Stimulated activated CD4-positive, alpha-beta T cell treated with anti-CD3 and anti-CD28 coated beads, Interleukin-15, amount 100 ng/mL, for 24 hours (primary cell): ENCODE results near the gene CIAO2B.
A peak's percentile ranks its signal among the peaks of the same experiment; 100 is the strongest.
"Not testable (repeated sequence)": the region's sequence is repeated elsewhere in the genome, so short reads cannot be mapped to it uniquely, and the experiment has no call there.

Experiments used
- DNase-seq: peaks from one replicate; pipeline ENCODE4 v3.0.0-alpha.2; 2020

The CIAO2B gene

DNA sequence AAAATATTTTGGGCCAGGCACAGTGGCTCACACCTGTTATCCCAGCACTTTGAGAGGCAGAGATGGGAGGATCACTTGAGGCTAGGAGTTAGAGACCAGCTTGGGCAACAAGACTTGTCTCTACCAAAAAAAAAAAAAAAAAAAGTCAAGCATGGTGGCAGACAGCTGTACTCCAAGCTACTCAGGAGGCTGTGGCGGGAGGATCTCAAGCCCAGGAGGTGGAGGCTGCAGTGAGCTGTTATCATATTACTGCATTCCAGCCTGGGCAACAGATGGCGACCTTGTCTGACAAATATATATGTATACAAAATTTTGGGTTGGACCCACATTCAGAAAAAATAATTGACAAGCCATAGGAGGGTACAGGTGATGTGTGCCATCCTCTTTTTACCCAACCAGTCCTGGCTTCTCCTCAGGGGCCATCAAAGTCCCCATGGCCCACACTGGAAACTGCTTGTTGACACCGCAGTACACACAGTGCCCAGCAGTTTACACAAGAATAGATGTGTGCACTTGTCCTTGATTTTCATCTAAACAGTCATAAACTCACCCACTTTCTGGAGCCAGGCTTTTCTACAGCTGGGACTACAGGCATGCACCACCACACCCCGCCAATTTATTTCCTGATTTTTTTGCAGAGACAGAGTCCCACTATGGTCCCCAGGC, 2.8 kb upstream of the CIAO2B start:
- no peak for DNase-seq

DNA sequence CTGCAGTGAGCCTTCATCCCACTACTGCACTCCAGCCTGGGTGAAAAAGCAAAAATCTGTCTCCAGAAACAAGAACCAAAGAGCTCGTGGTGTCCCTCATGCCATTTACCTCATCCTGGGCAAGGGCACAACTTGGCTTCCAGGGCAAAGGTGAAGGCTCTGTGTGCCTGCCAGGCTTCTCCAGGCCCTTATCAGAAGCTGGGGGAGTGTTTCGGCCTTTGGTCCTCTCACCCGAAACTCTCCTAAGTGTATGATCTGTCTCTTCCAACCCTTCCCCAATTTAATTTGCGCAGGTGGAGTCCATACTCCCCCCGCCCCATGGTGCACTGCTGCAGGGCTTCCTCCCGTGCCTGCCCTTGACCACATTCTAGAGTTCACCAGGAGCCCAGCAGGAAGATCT, 2.3 kb upstream of the CIAO2B start:
- no peak for DNase-seq

DNA sequence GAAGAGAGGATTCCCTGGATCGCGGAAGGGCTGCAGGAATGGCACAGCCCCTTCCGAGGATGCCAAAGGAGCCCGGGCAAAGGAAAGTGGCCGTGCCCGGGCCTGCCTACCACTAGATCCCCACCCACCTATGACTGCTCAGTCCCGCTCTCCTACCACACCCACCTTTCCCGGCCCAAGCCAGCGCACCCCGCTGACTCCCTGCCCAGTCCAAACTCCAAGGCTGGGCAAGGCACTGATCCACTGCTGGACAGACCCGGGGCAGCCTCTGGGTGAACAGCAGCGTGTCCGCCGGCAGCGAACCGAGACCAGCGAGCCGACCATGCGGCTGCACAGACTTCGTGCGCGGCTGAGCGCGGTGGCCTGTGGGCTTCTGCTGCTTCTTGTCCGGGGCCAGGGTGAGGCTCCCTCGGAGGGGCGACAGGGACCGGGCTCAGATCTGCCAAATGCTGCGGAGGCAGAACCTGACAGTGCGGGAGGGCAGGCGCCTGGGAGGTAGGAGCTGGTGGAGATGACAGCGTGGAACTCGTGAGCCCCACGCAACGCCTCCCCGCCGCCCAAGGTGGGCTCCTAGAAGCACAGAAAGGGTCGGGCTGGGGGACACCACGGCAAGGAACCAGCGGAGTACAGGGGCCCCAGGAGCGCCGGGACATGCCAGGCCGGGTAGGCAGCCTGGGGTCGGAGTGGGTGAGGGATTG, 1.3 kb upstream of the CIAO2B start, which contains the start of gene CES2:
Gene CES2 (plus strand): TSS at position 203 of the 698 bp plus-strand sequence. CDS start 120 bp downstream, at position 323.
- DNase-seq = no peak

DNA sequence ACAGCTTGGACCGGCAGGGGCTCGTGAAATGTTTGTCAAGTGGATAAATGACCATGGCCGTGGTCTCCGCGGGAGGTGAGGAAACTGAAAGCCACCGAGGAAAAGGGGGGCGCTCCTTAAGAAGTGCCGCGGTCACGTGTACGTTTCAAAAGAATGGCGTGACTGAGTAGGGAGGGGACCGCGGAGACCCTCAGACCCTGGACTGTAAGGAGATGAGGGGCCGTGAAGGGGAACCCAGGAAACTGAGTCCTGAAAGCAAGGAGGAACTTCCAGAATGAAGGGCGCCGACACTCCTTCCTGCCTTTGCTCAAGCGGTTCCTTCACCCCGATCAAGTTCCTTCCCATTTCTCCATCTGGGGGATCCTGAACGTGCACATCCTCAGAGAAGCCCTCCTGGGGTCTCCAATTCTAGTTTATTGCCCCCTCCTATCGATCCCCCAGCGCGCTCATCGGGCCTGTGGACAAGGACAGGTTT, 674 bp upstream of the CIAO2B start:
- not testable (repeated sequence) for DNase-seq

DNA sequence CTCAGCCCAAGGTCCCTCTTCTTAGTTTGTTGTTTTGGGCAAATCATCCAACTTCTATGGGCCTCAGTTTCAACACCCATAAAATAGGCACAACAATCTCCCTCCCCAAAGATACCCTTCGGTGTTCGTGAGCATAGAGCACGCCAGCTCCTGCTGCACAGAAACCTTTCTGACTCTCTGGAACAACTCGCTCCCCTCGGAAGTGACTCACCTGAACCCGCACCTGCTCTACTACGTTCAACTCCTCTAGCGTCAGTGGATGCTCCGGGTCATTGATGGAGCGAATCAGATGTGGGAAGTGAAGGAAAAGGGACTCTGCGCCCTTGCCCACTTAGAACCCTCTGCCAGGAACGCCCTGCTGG, 445 bp downstream of the CIAO2B start:
- peak; percentile 68 for DNase-seq

DNA sequence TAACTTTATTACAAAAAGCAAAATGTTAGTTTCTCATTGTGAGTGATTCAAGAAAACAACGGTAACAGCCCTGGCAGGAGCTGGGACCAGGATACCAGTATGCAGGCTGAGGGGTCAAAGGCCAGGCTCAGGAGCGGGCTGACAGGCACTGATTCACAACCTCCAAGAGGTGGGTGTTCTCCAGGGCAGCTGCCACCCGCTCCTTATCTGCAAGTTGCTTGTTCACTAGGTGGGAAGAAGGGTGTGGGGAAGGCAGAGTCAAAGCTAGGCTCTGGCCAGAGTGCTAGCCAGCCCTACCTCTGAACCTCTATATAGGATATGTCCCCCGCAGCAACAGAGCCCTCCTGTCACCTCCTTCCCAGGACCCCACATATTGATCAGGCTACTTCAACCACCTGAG, 2.1 kb downstream of the CIAO2B start:
- no peak for DNase-seq

DNA sequence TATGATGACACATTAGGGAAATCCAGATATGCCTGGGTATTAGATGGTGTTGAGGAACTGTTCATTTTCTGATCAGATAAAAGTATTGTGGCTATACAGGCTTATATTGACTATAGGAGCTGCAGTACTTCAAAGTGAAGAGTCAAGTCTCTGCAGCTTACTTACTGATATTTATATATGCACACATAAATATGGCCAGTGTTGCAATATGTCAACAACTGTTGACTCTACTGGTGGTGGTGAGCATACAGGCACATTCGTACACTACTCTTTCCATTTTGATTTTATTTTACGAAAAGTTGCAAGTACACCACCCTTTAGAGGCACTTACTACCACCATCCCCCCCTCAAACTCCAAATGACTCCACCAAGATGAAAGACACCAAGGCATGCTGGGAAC, 2.5 kb downstream of the CIAO2B start:
- no peak for DNase-seq

DNA sequence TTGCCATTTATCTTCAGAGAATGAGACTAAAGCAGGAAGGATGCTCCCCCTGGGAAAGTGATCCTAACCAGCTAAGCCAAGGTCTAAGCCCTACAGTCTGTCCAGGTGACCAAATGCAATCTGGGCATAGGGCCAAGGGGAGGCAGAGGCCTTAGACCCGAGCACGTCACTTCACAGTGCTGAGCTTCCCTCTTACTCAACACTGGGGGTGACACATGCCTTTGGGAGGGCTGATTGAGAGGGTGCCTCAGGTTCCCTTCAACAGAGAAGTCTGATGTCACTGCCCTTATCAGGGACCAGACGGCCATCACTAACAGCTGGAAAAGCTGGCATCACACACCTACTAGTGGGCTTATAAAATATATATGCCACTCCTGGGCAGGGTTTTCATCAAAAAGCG, 4.0 kb downstream of the CIAO2B start:
- no peak for DNase-seq

DNA sequence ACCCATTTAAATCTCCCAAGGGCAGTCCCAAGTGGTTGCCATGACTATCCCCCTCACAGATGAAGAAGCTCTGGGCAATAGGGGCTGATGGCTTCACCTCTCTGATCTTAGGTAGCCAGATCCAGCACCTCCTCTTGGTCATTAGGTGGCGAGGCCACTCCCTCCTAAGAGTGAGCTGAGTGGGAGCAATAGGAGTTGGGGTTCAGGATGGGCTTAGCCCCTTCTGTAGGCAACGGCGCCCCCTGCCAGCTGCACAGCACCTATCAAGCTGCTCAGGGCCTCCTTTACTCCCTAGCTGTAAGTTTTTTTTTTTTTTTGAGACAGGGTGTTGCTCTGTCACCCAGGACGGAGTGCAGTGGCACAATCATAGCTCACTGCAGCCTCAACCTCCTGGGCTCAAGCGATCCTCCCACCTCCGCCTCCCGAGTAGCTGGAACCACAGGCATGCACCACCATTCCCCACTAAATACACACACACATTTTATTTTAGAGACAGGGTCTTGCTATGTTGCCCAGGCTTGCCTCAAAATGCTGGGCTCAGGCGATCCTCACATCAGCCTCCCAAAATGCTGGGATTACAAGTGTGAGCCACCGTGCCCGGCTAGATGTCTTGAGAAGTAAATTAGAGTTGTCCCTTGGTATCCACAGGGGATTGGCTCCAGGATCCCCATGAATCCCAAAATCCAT, 5.4 kb downstream of the CIAO2B start:
- DNase-seq = peak; percentile 63

DNA sequence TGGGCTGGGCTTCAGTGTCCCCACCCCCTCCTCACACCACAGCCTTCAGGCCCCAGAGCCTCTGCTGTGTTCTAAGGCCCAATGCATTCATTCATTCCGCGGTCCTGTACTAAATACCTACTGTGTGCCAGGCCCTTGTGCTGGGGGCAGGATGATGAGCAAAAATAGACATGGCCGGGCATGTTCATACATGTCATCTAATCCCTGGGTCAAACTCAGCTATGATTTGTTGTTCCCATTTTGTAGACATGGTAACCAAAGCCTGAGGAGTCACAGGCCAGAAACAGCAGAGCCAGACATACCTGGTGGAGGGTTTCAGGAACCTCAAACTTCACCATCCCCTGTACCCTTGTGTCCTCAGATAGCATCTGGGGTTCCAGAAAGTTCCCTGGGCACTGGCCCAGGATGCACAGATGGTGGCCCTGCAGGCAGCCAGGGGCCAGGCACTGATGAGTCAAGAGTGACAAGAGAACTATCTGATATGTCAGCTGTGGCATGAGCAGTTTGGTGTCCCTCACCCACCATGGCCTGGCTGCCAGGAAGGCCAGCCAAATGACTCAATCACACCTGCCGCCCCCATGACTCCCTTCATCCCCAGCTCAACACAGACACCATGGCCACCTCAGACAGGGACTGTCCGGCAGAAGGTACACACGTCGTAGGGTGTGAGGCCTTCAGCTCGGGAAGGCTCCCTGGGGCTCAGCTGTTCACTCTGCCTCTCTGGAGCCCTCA, 6.1 kb downstream of the CIAO2B start:
- no peak for DNase-seq

DNA sequence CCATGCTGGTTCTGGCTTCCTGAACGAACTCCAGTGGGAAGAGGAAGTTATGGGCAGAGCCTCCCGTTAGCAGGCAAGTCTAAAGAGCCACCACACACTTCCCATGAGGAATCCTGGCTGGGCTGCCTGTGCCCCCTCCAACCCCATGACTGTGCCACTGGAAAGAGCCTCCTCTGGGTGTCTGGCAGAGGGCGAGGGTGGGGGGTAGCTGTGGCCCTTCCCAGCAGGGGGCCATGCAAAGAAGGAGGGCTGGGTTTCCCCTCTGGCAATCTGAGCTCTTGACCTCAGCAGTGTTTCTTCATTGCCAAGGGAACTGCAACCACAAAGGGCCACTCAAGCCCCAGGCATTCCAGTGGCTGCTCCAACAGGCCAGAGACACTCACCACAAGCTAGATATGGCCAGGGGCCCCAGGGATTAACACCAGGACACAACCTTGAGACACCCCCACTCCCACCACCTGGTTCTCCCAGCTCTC, 7.2 kb downstream of the CIAO2B start:
- no peak for DNase-seq

DNA sequence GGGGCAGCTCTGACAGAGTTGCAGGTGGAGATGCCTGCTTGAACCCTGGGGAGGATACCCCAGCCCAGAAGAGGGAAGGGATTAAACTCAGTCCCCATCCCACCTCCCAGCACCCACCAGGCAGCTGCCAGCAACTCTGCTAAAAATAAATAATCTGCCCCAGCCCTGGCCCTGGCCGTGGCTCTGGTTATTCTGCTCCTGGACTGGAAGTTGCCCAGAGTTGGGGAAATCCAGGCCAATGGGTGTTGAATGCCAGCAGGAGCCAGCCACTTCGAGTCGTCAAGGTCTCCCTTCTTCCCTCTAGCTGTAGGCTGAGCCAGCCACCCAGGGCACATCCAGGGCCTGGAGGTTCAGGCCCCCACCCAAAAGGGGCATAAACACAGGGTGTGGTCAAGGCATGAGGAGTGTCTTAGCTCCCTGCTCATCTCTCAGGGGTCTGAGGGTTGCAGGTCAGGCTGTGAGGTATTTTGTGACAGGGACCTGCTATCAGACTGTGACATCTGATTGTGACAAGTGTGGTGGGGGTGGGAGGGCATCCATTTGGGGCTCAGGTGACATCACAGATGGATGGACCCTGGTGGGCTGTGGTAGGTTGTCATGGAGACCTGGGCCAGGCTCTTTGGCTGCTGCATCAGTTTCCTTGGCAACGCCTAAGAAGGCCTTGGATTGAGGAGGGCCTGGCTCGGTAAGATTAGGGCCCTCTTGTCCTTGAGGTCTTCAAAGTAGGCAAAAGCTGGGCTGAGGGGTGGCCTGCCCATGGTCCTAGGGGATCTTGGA, 7.8 kb downstream of the CIAO2B start:
- DNase-seq = no peak

DNA sequence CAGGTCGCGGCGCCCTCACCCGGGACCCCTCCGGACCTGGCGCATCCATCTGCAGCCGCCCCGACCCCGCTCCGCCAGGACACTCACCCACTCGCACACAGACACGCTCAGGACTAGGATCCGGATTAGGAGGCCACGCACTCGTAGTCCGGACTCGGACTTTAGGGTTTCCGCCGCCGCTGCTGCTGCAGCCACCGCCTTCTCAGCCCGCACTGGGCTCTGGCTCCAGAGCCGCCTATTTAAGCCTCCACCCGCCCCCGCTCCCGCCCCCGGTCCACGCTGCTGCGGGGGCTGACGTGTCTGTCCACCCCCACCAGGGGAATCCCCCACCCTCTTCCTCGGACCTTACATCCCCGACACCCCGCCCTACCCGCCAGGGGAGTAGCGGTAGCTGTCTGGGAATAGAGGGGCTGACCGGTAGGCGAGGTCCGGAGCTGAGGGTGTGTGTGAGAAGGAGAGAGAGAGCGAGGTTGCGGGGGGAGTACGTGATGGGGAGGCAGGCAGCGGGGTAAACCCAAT, 8.8 kb downstream of the CIAO2B start, which contains the start of gene RRAD:
Gene RRAD (minus strand): TSS at position 214 of the 519 bp plus-strand sequence. CDS start 356 bp downstream, outside the sequence.
- DNase-seq = no peak

DNA sequence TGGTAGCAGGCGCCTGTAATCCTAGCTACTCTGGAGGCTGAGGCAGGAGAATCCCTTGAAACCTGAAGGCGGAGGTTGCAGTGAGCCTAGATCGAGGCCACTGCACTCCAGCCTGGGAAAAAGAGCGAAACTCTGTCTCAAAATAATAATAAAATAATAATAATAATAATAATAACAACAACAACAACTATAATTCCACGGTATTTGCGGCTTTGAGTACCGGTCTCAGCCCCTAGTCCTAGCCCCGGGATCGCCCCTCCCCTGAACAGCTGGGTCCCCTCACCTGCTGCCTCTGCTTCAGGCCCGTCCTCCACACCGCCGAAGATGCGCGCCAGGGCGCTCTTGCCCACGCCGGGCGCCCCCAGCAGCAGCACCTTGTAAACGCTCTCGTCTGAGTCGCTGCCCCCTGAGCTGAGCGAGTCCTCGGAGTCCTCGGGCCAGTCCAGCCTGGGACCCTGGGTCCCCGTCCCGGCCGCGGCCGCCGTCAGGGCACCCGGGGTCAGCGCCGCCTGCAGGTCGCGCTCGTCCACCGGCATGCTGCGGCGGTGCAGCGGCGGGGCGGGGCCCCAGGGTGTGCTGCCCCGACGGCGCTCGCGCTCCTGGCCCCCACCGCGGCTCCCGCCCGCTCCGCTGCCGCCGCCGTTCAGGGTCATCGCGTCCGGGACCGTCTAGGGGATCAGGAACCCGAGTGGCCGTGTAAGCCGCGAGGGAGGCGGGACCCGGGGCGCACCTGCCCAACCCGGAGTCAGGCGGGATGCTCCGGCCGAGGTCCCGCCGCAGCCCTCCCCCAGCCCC, 9.5 kb downstream of the CIAO2B start:
- peak; percentile 56 for DNase-seq

DNA sequence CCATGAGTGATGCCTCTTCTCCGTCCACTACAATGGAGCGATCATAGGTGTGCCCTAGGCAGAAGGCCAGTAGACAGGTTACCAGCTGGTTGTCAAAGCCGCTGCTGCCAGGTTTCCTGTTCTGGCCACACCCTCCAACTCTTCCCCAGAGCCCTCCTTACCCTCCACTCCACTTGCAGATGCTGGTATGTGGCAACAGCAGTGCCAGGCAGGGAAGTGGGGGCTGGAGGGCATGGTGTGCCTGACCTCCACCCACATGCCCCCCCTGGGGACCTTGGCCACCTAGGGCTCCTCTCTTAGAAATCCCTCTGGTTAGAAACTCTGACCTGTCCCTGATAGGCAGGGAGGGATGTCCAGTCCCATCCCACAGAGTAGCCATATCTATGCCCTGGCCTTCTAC, 10.3 kb downstream of the CIAO2B start:
- no peak for DNase-seq

DNA sequence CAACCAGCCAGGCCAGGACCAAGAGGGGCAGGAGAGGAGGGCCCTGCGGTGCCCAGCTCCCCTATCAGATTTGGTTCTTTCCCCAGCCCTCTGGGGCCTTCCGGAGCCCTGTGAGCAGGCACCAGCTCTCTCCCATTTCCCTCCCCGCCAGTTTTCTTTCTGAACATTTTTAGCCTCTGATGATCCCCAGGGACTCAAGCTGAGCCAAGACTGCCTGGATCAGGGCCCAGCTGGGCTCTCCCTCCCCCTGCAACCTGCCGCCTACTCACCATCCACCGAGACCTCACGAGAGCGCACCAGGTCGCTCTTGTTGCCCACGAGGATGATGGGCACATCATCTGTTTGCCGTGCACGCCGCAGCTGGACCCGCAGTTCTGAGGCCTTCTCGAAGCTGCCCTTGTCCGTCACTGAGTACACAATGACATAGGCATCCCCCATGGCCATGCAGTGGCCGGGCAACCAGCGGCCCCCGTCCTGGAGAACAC, 10.9 kb downstream of the CIAO2B start:
- DNase-seq = no peak

DNA sequence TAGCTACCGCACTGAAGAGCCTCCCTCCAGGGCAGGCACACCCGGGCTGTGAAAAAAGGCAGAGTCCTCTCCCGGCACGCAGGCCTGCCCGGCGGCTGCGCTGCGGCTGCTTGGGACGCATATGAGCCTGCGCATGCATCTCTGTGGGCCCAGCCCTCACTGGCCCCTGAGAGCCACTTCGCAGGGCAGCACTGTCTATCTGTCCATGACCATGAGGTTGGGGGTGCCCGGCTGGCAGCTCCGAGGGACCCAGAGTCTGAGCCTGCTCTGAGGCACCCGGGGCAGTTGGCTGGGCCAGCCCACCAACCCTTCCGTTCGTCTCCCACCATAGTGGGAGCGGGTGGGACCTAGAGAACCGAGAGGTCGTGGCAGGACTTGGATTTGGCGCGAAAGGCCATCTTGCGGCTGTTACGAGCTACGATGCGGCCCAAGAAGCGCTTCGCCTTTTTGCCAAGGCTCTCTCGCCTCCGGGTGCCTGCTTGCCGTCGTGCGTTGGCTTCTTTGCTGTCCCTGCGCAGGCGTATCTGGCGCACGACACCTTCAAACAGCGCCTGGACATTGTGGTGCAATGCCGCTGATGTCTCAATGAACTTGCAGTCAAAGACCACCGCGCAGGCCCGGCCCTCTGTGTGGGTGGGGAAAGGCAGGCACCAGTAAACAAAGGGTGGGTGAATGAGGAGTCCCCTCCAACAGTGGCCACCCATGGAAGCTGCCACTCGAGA, 12.3 kb downstream of the CIAO2B start:
- DNase-seq = no peak

DNA sequence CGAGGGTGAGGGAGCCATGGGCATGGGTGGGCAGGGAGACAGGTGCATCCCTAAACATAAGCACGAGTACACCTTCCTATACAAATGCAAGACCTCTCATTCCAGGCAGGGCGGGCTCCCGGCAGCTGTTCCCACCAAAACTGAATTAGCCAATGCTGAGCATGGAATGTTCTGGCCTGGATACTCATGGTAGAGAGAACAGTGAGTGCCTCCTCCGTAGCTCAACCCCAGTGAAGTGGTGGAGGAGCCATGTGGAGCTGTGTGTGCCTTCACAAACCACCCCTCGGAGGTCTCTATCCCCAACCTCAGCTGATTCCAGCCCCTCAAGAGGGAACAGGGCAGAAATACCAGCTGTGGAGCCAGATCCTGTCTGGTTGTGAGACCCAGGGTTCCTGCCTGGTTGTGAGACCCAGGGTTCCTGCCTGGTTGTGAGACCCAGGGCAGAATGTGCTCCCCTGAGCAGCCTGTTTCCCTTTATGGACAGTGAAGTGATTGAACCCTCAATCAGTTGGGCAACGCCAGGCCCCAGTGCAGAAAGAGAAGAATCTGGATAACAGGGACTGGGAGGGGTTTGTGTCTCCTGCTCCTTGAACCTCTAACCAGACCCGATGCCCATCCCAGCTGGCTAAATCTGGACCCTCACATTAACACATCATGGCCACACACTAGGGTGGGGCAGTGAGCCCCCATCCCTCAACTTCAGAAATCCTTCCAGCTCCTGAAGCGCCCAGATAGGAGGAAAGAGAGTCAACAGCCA, 13.1 kb downstream of the CIAO2B start:
- DNase-seq = no peak

DNA sequence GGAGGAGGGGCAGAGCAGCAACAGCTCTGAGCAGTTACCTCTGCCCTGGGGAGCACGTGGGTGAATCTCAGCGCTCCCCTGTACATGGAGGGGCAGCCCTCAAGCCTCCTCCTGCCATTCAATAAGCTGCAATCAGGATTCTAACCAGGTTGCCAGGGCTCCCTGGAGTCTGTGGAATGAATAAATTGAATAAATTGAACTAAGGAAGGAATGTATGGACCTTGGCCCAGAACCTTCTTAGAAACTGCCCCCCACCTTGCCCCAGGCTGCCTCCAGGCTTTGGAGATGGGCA, 14.0 kb downstream of the CIAO2B start:
- no peak for DNase-seq
